SU-DHL-6 (cell line): ENCODE data around the gene U2AF1L4.

Experiments
- H2AFZ ChIP-seq: fragments of 200-600 bp; sonication (generic); 2 replicates; pipeline ENCODE4 v1.6.1; 2014; ENCODE audit warnings: low read depth, mild to moderate bottlenecking, moderate library complexity, mixed read lengths, antibody characterized with exemption, low read length; ENCODE audit not compliant: severe bottlenecking
- H3F3A ChIP-seq: fragments of 200-600 bp; shearing (Covaris generic); 2 replicates; pipeline ENCODE4 v1.6.0; 2016; ENCODE audit warnings: antibody characterized with exemption, mild to moderate bottlenecking; ENCODE audit not compliant: insufficient read depth
- H3K27ac ChIP-seq: fragments of 200-600 bp; sonication (generic); 2 replicates; pipeline ENCODE4 v1.5.1; 2016; ENCODE audit warnings: low read depth, mild to moderate bottlenecking, low read length, moderate library complexity, mixed read lengths
- H3K27me3 ChIP-seq: fragments of 200-600 bp; sonication (generic), shearing (Covaris generic); 2 replicates; pipeline ENCODE4 v1.6.0; 2014; ENCODE audit warnings: mild to moderate bottlenecking, low read length
- H3K36me3 ChIP-seq: fragments of 200-600 bp; sonication (generic); 2 replicates; pipeline ENCODE4 v1.6.1; 2014; ENCODE audit warnings: mild to moderate bottlenecking, low read length, mixed read lengths
- H3K4me2 ChIP-seq: fragments of 300-600, 200-600 bp; shearing (Covaris generic), sonication (generic); 2 replicates; pipeline ENCODE4 v1.6.0; 2014; ENCODE audit warnings: low read length, low read depth, mild to moderate bottlenecking; ENCODE audit not compliant: poor library complexity, severe bottlenecking
- H3K4me3 ChIP-seq: fragments of 200-600 bp; sonication (generic); 2 replicates; pipeline ENCODE4 v1.5.1; 2014; ENCODE audit warnings: antibody characterized with exemption, low read length, mild to moderate bottlenecking, mixed read lengths; ENCODE audit not compliant: insufficient read depth, poor library complexity, severe bottlenecking
- H3K79me2 ChIP-seq: fragments of 200-600 bp; sonication (generic); 2 replicates; pipeline ENCODE4 v1.6.1; 2014; ENCODE audit warnings: mild to moderate bottlenecking, low read length, moderate library complexity; ENCODE audit not compliant: insufficient read depth
- H3K9ac ChIP-seq: fragments of 200-600 bp; sonication (generic); 2 replicates; pipeline ENCODE4 v1.7.0; 2014; ENCODE audit warnings: mild to moderate bottlenecking, low read length
- H3K9me2 ChIP-seq: fragments of 200-600 bp; sonication (generic); replicated peaks from 2 replicates; pipeline ENCODE4 v1.6.1; 2014; ENCODE audit warnings: low read length; ENCODE audit not compliant: insufficient read depth
- H3K9me3 ChIP-seq: fragments of 200-600 bp; sonication (generic); 2 replicates; pipeline ENCODE4 v1.6.1; 2014; ENCODE audit warnings: low read length, mixed read lengths; ENCODE audit not compliant: insufficient read depth
- H4K20me1 ChIP-seq: fragments of 200-600 bp; sonication (generic); 2 replicates; pipeline ENCODE4 v1.6.1; 2014; ENCODE audit warnings: low read depth, mild to moderate bottlenecking, antibody characterized with exemption, low read length, moderate library complexity, mixed read lengths
- CTCF ChIP-seq: fragments of 200-600 bp; sonication (generic); IDR thresholded peaks from one replicate; pipeline ENCODE4 v1.5.1; 2017; ENCODE audit warnings: antibody characterized with exemption, mild to moderate bottlenecking, low read length, moderate library complexity; ENCODE audit not compliant: insufficient read depth, poor library complexity, severe bottlenecking
- EZH2phosphoT487 ChIP-seq: fragments of 200-600 bp; sonication (generic), shearing (Covaris generic); conservative IDR thresholded peaks from 2 replicates; pipeline ENCODE4 v1.6.1; 2018; ENCODE audit warnings: mild to moderate bottlenecking, antibody characterized with exemption, low read length, moderate library complexity, mixed read lengths

U2AF1L4 gene

GRCh38 chr19:35733180-35734125, 11.8 kb downstream of the U2AF1L4 start:
- Histone ChIP-seq H3K27ac (no peak overlapping the region), H4K20me1 (no peaks in the 10 kb centered on the region)

GRCh38 chr19:35732540-35733179, 12.6 kb downstream of the U2AF1L4 start:
- no peaks in the 10 kb centered on the region for H3K27me3 ChIP-seq
- H3K36me3 ChIP-seq = no peaks in the 10 kb centered on the region
- TF ChIP-seq CTCF = no peak
- no peaks in the 10 kb centered on the region for H3F3A ChIP-seq
- no peaks in the 10 kb centered on the region for H3K9me3 ChIP-seq
- no peak overlapping the region for H3K4me3 ChIP-seq
- no peaks in the 10 kb centered on the region for H3K9me2 ChIP-seq
- H3K9ac ChIP-seq = no peak overlapping the region
- no peak overlapping the region for H3K27ac ChIP-seq
- no peak overlapping the region for H3K4me2 ChIP-seq
- no peaks in the 10 kb centered on the region for H3K79me2 ChIP-seq
- H4K20me1 ChIP-seq = no peaks in the 10 kb centered on the region
- no peak overlapping the region for H2AFZ ChIP-seq

More at GRCh38 chr19:35733180-35734125, 11.8 kb downstream of the U2AF1L4 start:
- TF ChIP-seq CTCF (no peak), EZH2phosphoT487 (no peak)
- Histone ChIP-seq H3K4me3 (no peak overlapping the region), H3K9me2 (no peaks in the 10 kb centered on the region), H2AFZ (no peak overlapping the region), H3K79me2 (no peaks in the 10 kb centered on the region), H3F3A (no peaks in the 10 kb centered on the region), H3K9ac (no peak overlapping the region), H3K36me3 (no peaks in the 10 kb centered on the region), H3K9me3 (no peaks in the 10 kb centered on the region), H3K4me2 (no peak overlapping the region), H3K27me3 (no peaks in the 10 kb centered on the region)

GRCh38 chr19:35731779-35732405, 13.3 kb downstream of the U2AF1L4 start:
- Histone ChIP-seq H3K4me3 (no peak overlapping the region), H3K4me2 (no peak overlapping the region), H3K9me3 (no peaks in the 10 kb centered on the region), H4K20me1 (no peaks in the 10 kb centered on the region), H3K9ac (no peak overlapping the region), H3K36me3 (no peaks in the 10 kb centered on the region), H3K27me3 (no peaks in the 10 kb centered on the region), H3K79me2 (no peaks in the 10 kb centered on the region), H3K27ac (no peak overlapping the region), H3F3A (no peaks in the 10 kb centered on the region), H3K9me2 (no peaks in the 10 kb centered on the region), H2AFZ (no peak overlapping the region)
- TF ChIP-seq CTCF (no peak), EZH2phosphoT487 (no peak)
